Measurements from ENCODE around the gene NOD1. TPM values are rescaled to one million over a fixed set of nuclear protein-coding genes. Genes with fewer than 3 reads are reported as not detected.
A peak's percentile ranks its signal among the peaks of the same experiment; 100 is the strongest.

Gene NOD1
- total and polyA plus RNA-seq, 2 experiments from 2014 or later, result 5.9 to 11.1 TPM

- Histone ChIP-seq H3F3A (ENCODE audit: insufficient read depth) (peaks cover 43% of the 10 kb centered on the region), H3K4me3 (no peak overlapping the region), H3K27me3 (replicated peaks; ENCODE audit: insufficient read depth) (no peaks in the 10 kb centered on the region), H3K9ac (no peak overlapping the region), H4K20me1 (ENCODE audit: insufficient read depth) (no peaks in the 10 kb centered on the region), H3K36me3 (ENCODE audit: low read depth) (no peaks in the 10 kb centered on the region), H3K4me2 (ENCODE audit: unreplicated experiment) (peak overlapping the region; percentile 14), H3K4me1 (ENCODE audit: insufficient read depth) (peaks cover 51% of the 10 kb centered on the region), H3K27ac (peak overlapping the region; percentile 48), H2AFZ (no peak overlapping the region), H3K9me2 (ENCODE audit: insufficient read depth) (no peaks in the 10 kb centered on the region), H3K9me3 (ENCODE audit: low read depth) (no peaks in the 10 kb centered on the region), H3K79me2 (ENCODE audit: insufficient read depth) (peaks cover 69% of the 10 kb centered on the region)
- no peak for TF ChIP-seq EZH2 (IDR thresholded peaks at IDR 0.05; ENCODE audit: insufficient read depth, poor library complexity, severe bottlenecking)
- 0 out of 2 replicates have a peak, but pooled peaks have one; percentile 47 for TF ChIP-seq EZH2phosphoT487 (IDR thresholded peaks at IDR 0.05; ENCODE audit: insufficient read depth, low read depth)
- in situ Hi-C loops (cut with MboI), result no loop called here
- peak; percentile 73 for DNase-seq
- WGBS, 2 experiments (ENCODE audit: low coverage in 1 of 2, low lambda C conversion rate in 2 of 2, missing lambda C conversion rate in 2 of 2), result 72 to 74% methylated on average over 5 of the region's 5 CpGs
These were observed 13.4 kb downstream of the NOD1 start for GRCh38 chr7:30465046-30465810.

- DNase-seq, result peak; percentile 38
- H3K27ac ChIP-seq, result no peak overlapping the region
These were observed 14.3 kb downstream of the NOD1 start for GRCh38 chr7:30464231-30464671.

GRCh38 chr7:30463405-30464145 lies 15.0 kb downstream of the NOD1 start:
- Histone ChIP-seq H4K20me1 (ENCODE audit: insufficient read depth) (no peaks in the 10 kb centered on the region), H3K27ac (no peak overlapping the region), H3K79me2 (ENCODE audit: insufficient read depth) (peaks cover 61% of the 10 kb centered on the region), H3K27me3 (replicated peaks; ENCODE audit: insufficient read depth) (no peaks in the 10 kb centered on the region), H3K9ac (no peak overlapping the region), H3K4me2 (ENCODE audit: unreplicated experiment) (no peak overlapping the region), H3K9me3 (ENCODE audit: low read depth) (no peaks in the 10 kb centered on the region), H2AFZ (no peak overlapping the region), H3K4me1 (ENCODE audit: insufficient read depth) (peaks cover 52% of the 10 kb centered on the region), H3K36me3 (ENCODE audit: low read depth) (no peaks in the 10 kb centered on the region), H3K4me3 (no peak overlapping the region), H3K9me2 (ENCODE audit: insufficient read depth) (no peaks in the 10 kb centered on the region), H3F3A (ENCODE audit: insufficient read depth) (peaks cover 45% of the 10 kb centered on the region)
- DNase-seq, result no peak
- TF ChIP-seq EZH2phosphoT487 (IDR thresholded peaks at IDR 0.05; ENCODE audit: insufficient read depth, low read depth) (no peak), EZH2 (IDR thresholded peaks at IDR 0.05; ENCODE audit: insufficient read depth, poor library complexity, severe bottlenecking) (no peak)
- 73 to 79% methylated on average over 6 of the region's 6 CpGs for WGBS, 2 experiments (ENCODE audit: low coverage in 1 of 2, low lambda C conversion rate in 2 of 2, missing lambda C conversion rate in 2 of 2)
- in situ Hi-C loops (cut with MboI), result no loop called here

More at GRCh38 chr7:30464231-30464671, 14.3 kb downstream of the NOD1 start:
- H4K20me1 ChIP-seq (ENCODE audit: insufficient read depth), result no peaks in the 10 kb centered on the region
- H2AFZ ChIP-seq, result no peak overlapping the region
- in situ Hi-C loops (cut with MboI), result no loop called here
- H3K79me2 ChIP-seq (ENCODE audit: insufficient read depth), result peaks cover 64% of the 10 kb centered on the region
- peaks cover 51% of the 10 kb centered on the region for H3K4me1 ChIP-seq (ENCODE audit: insufficient read depth)
- H3K36me3 ChIP-seq (ENCODE audit: low read depth), result no peaks in the 10 kb centered on the region
- H3K4me2 ChIP-seq (ENCODE audit: unreplicated experiment), result no peak overlapping the region
- H3K9ac ChIP-seq, result no peak overlapping the region
- H3K9me3 ChIP-seq (ENCODE audit: low read depth), result no peaks in the 10 kb centered on the region
- no peaks in the 10 kb centered on the region for H3K9me2 ChIP-seq (ENCODE audit: insufficient read depth)
- WGBS, 2 experiments (ENCODE audit: low coverage in 1 of 2, low lambda C conversion rate in 2 of 2, missing lambda C conversion rate in 2 of 2), result 82 to 86% methylated on average over 5 of the region's 5 CpGs
- peaks cover 45% of the 10 kb centered on the region for H3F3A ChIP-seq (ENCODE audit: insufficient read depth)
- TF ChIP-seq EZH2phosphoT487 (IDR thresholded peaks at IDR 0.05; ENCODE audit: insufficient read depth, low read depth) (no peak), EZH2 (IDR thresholded peaks at IDR 0.05; ENCODE audit: insufficient read depth, poor library complexity, severe bottlenecking) (no peak)
- no peaks in the 10 kb centered on the region for H3K27me3 ChIP-seq (replicated peaks; ENCODE audit: insufficient read depth)
- no peak overlapping the region for H3K4me3 ChIP-seq

GRCh38 chr7:30462179-30462578 lies 16.4 kb downstream of the NOD1 start:
- H3K9ac ChIP-seq, result no peak overlapping the region
- no peak overlapping the region for H3K4me2 ChIP-seq (ENCODE audit: unreplicated experiment)
- no peaks in the 10 kb centered on the region for H3K9me2 ChIP-seq (ENCODE audit: insufficient read depth)
- H4K20me1 ChIP-seq (ENCODE audit: insufficient read depth), result no peaks in the 10 kb centered on the region
- WGBS, 2 experiments (ENCODE audit: low coverage in 1 of 2, low lambda C conversion rate in 2 of 2, missing lambda C conversion rate in 2 of 2), result 100% methylated on average over 1 of the region's 1 CpG
- H3K36me3 ChIP-seq (ENCODE audit: low read depth), result no peaks in the 10 kb centered on the region
- no peak overlapping the region for H3K27ac ChIP-seq
- H3K79me2 ChIP-seq (ENCODE audit: insufficient read depth), result peaks cover 47% of the 10 kb centered on the region
- DNase-seq, result no peak
- in situ Hi-C loops (cut with MboI), result no loop called here
- H3K9me3 ChIP-seq (ENCODE audit: low read depth), result no peaks in the 10 kb centered on the region
- H3K27me3 ChIP-seq (replicated peaks; ENCODE audit: insufficient read depth), result no peaks in the 10 kb centered on the region
- TF ChIP-seq EZH2 (IDR thresholded peaks at IDR 0.05; ENCODE audit: insufficient read depth, poor library complexity, severe bottlenecking) (no peak), EZH2phosphoT487 (IDR thresholded peaks at IDR 0.05; ENCODE audit: insufficient read depth, low read depth) (no peak)
- no peak overlapping the region for H2AFZ ChIP-seq
- H3F3A ChIP-seq (ENCODE audit: insufficient read depth), result peaks cover 42% of the 10 kb centered on the region
- H3K4me3 ChIP-seq, result no peak overlapping the region
- H3K4me1 ChIP-seq (ENCODE audit: insufficient read depth), result peaks cover 51% of the 10 kb centered on the region

Measured in GM23248 (cell line).